GM12878 (cell line): ENCODE results near the gene FOLR3. TPM values are rescaled to one million over a fixed set of nuclear protein-coding genes. Genes with fewer than 3 reads are reported as not detected.

Experiments used
- ATAC-seq: fragments of 200-7000 bp; cut with Tn5 transposase; 3 replicates; pipeline ENCODE4 v1.9.1; 2020; ENCODE audit warnings: mild to moderate bottlenecking, moderate library complexity
- BruUV-seq: library from RNA; stranded (reverse); fragments of 400-500 nt; replicated peaks from 2 replicates; lab custom pipeline; 2021; lab: Mats Ljungman, UMichigan
- CTCF ChIA-PET: fragments of 300-600 bp; sonication (Branson Sonifier 250); formaldehyde crosslinking; extraction: SDS; loops from one replicate; lab custom pipeline; 2021; ENCODE audit warnings: inconsistent platforms; lab: Yijun Ruan, JAX
- POLR2A ChIA-PET: fragments of 350-600 bp; formaldehyde crosslinking; extraction: SDS; loops from one replicate; lab custom pipeline; 2021; ENCODE audit warnings: inconsistent platforms; lab: Charles Lee
- RAD21 ChIA-PET: fragments of 300-600 bp; sonication (Branson Sonifier 250); formaldehyde crosslinking; loops from one replicate; lab custom pipeline; 2023; ENCODE audit warnings: antibody characterized with exemption; ENCODE audit not compliant: unreplicated experiment; lab: Charles Lee
- SMC1A ChIA-PET: fragments of 300-600 bp; sonication (Branson Sonifier 250); formaldehyde crosslinking; loops from one replicate; lab custom pipeline; 2023; ENCODE audit not compliant: unreplicated experiment, uncharacterized antibody; lab: Charles Lee
- DNase-seq: peaks from one replicate; pipeline ENCODE4 v3.0.0-alpha.2; 2011; ENCODE audit warnings: low read depth, low spot score
- FAIRE-seq: peaks from 3 replicates; lab custom pipeline; 2011; peaks lifted over from hg19 to GRCh38; lab: Jason Lieb, UNC
- H2AFZ ChIP-seq: 2 replicates; pipeline ENCODE4 v1.6.0; 2011; ENCODE audit warnings: low read depth, low read length, control low read depth; ENCODE audit not compliant: control insufficient read depth
- H3K27ac ChIP-seq: 2 replicates; pipeline ENCODE4 v1.5.1; 2011; ENCODE audit warnings: control low read depth; ENCODE audit not compliant: control insufficient read depth, insufficient read depth
- H3K27me3 ChIP-seq, 2 experiments: replicated peaks in 1 of 2; 2 replicates each; pipeline versions ENCODE4 v1.6.0 to v1.6.1; 2011; ENCODE audit warnings: low read length in 1 of 2; ENCODE audit not compliant: control insufficient read depth in 2 of 2, insufficient read depth in 2 of 2
- H3K36me3 ChIP-seq, 2 experiments: 2 replicates each; pipeline ENCODE4 v1.5.1; 2011; ENCODE audit warnings: low read length in 1 of 2; ENCODE audit not compliant: control insufficient read depth in 2 of 2, insufficient read depth in 2 of 2
- H3K4me1 ChIP-seq: 2 replicates; pipeline ENCODE4 v1.6.1; 2011; ENCODE audit warnings: mild to moderate bottlenecking, low read length, moderate library complexity, mixed read lengths; ENCODE audit not compliant: control insufficient read depth, insufficient read depth
- H3K4me2 ChIP-seq: 2 replicates; pipeline ENCODE4 v1.6.0; 2011; ENCODE audit warnings: control low read depth; ENCODE audit not compliant: control insufficient read depth, insufficient read depth
- H3K4me3 ChIP-seq: fragments of 200-600 bp; sonication (generic); 2 replicates; pipeline ENCODE4 v1.5.1; 2016
- H3K79me2 ChIP-seq: 2 replicates; pipeline ENCODE4 v1.6.0; 2011; ENCODE audit warnings: low read length; ENCODE audit not compliant: control insufficient read depth, insufficient read depth
- H3K9ac ChIP-seq: 2 replicates; pipeline ENCODE4 v1.8.0; 2011; ENCODE audit warnings: low read length, control low read depth, mixed read lengths; ENCODE audit not compliant: control insufficient read depth, insufficient read depth
- H3K9me3 ChIP-seq: replicated peaks from 3 replicates; pipeline ENCODE4 v1.5.1; 2011; ENCODE audit warnings: mild to moderate bottlenecking, low read length; ENCODE audit not compliant: control insufficient read depth, insufficient read depth
- H4K20me1 ChIP-seq: 2 replicates; pipeline ENCODE4 v1.6.0; 2011; ENCODE audit not compliant: control insufficient read depth, insufficient read depth
- BCLAF1 ChIP-seq: fragments of 450-650 bp; IDR thresholded peaks from 2 replicates; pipeline ENCODE4 v1.6.1; 2017; ENCODE audit warnings: antibody characterized with exemption, mild to moderate bottlenecking, moderate library complexity
- CBX3 ChIP-seq: fragments of 200-600 bp; sonication (generic); IDR thresholded peaks from 2 replicates; pipeline ENCODE4 v1.6.1; 2016; ENCODE audit warnings: low read depth, borderline replicate concordance
- GABPA ChIP-seq: IDR thresholded peaks from 2 replicates; pipeline ENCODE4 v1.6.1; 2014; ENCODE audit warnings: antibody characterized with exemption, low read depth, mild to moderate bottlenecking, inconsistent platforms
- HSF1 ChIP-seq: fragments of 150-350 bp; IDR thresholded peaks from 2 replicates; pipeline ENCODE4 v1.6.1; 2014; ENCODE audit warnings: mild to moderate bottlenecking, low read depth, low read length
- JUNB ChIP-seq: IDR thresholded peaks from 2 replicates; pipeline ENCODE4 v1.6.1; 2016; ENCODE audit warnings: antibody characterized with exemption, mild to moderate bottlenecking
- KDM1A ChIP-seq: fragments of 200-600 bp; sonication (generic); IDR thresholded peaks from 2 replicates; pipeline ENCODE4 v1.6.1; 2016; ENCODE audit warnings: borderline replicate concordance
- MXI1 ChIP-seq: fragments of 150-350 bp; IDR thresholded peaks from 2 replicates; pipeline ENCODE4 v1.6.1; 2011; ENCODE audit warnings: low read depth, mild to moderate bottlenecking, inconsistent platforms, low read length, improper control_type of control experiment
- NKRF ChIP-seq: fragments of 450-650 bp; conservative IDR thresholded peaks from 2 replicates; pipeline ENCODE4 v1.6.1; 2017; ENCODE audit warnings: mild to moderate bottlenecking, moderate library complexity
- NR2F1 ChIP-seq: fragments of 450-650 bp; conservative IDR thresholded peaks from 2 replicates; pipeline ENCODE4 v1.6.1; 2017; ENCODE audit warnings: mild to moderate bottlenecking
- POLR2A ChIP-seq: IDR thresholded peaks from 2 replicates; pipeline ENCODE4 v1.6.1; 2011; ENCODE audit warnings: low read depth, mild to moderate bottlenecking, low read length
- SIN3A ChIP-seq: IDR thresholded peaks from 2 replicates; pipeline ENCODE4 v1.6.1; 2012; ENCODE audit warnings: low read depth, low read length, improper control_type of control experiment
- SMAD1 ChIP-seq: fragments of 450-650 bp; IDR thresholded peaks from 2 replicates; pipeline ENCODE4 v1.6.1; 2018; ENCODE audit warnings: mild to moderate bottlenecking, low read depth; ENCODE audit not compliant: partially characterized antibody
- SMAD5 ChIP-seq: IDR thresholded peaks from 2 replicates; pipeline ENCODE4 v1.6.1; 2016; ENCODE audit warnings: antibody characterized with exemption, low read depth
- ZNF687 ChIP-seq: fragments of 450-650 bp; IDR thresholded peaks from 2 replicates; pipeline ENCODE4 v1.6.1; 2017; ENCODE audit warnings: mild to moderate bottlenecking, moderate library complexity
- WGBS: methylation state at CpG from one replicate; pipeline ENCODE4 v1.1.6; 2016; ENCODE audit warnings: low lambda C conversion rate; ENCODE audit not compliant: insufficient replicate concordance, insufficient coverage; ENCODE audit errors: missing lambda C conversion rate; 5-methylcytosine and 5-hydroxymethylcytosine counted together
- in situ Hi-C: fragments of 300-500 bp; cut with MboI; formaldehyde crosslinking; loops from 9 replicates; pipeline ENCODE4 v1.14.3; 2018; ENCODE audit warnings: mixed read lengths
- intact Hi-C: fragments of 100-400 bp; cut with micrococcal nuclease; formaldehyde crosslinking; loops from one replicate; pipeline ENCODE4 v1.14.2; 2022; ENCODE audit not compliant: unreplicated experiment
- polyA plus RNA-seq, 11 experiments: library from polyadenylated mRNA; depleted of rRNA in 4 of 11; unstranded in 6 of 11; stranded (reverse) in 5 of 11; fragments of >200 nt; fragmentation: Nextera tagmentation in 4 of 11; fragmentation: Illumina TruSeq in 1 of 11; extraction: Ambion mirVana in 4 of 11; extraction: Trizol in 1 of 11; gene quantifications; 1 replicate in 1 of 11; 2 replicates in 10 of 11; pipeline versions ENCODE4 v1.2.1 to v1.2.3, GENCODE V29; 2011 to 2016; ENCODE audit warnings: inconsistent platforms in 2 of 11, missing spikeins in 2 of 11, low read depth in 1 of 11
- total RNA-seq, 4 experiments: library from RNA; depleted of rRNA in 3 of 4; stranded (reverse); fragments of >200 nt in 3 of 4; fragmentation: Illumina TruSeq in 1 of 4; extraction: Trizol in 1 of 4; gene quantifications; 2 replicates each; pipeline versions ENCODE4 v1.2.1 to v1.2.3, GENCODE V29; 2013 to 2021

The FOLR3 gene
- total and polyA plus RNA-seq, 10 of the 15 experiments (the other 5 are each of a cell fraction or from before 2014, with no cell fraction given): not detected

GRCh38 chr11:72098741-72099140 is 36.8 kb upstream of the FOLR3 start:
- no peak overlapping the region for H3K4me2 ChIP-seq
- ChIA-PET CTCF (interaction anchor here (0.8 to 14.0 kb wide), 5 partner anchors 8 to 120 kb away, joined by 3 to 416 read pairs (median 6); no protein-coding TSS in a partner anchor), SMC1A (interaction anchor here (0.7 to 14.0 kb wide), 4 partner anchors 7 to 71 kb away, joined by 3 to 245 read pairs (median 18); no protein-coding TSS in a partner anchor), RAD21 (interaction anchor here (0.6 to 2.9 kb wide), 3 partner anchors 8 to 74 kb away, joined by 3 to 14 read pairs (median 3); no protein-coding TSS in a partner anchor), POLR2A (interaction anchor here (0.6 kb wide), 1 partner anchor 35 kb away, joined by 3 read pairs; no protein-coding TSS in a partner anchor)
- intact Hi-C loops (no loop called here), in situ Hi-C loops (no loop called here)
- ATAC-seq (no peak), DNase-seq (no peak), FAIRE-seq (no peak)
- peaks cover 16 to 24% of the 10 kb centered on the region in 2 experiments for H3K36me3 ChIP-seq
- H3K27ac ChIP-seq: no peak overlapping the region
- no peak overlapping the region for H3K9ac ChIP-seq
- no peak overlapping the region for H2AFZ ChIP-seq
- BruUV-seq: no TSS peak
- peaks cover 44% of the 10 kb centered on the region for H3K79me2 ChIP-seq
- 89% methylated on average over 3 of the region's 3 CpGs for WGBS
- no peaks in the 10 kb centered on the region for H4K20me1 ChIP-seq
- H3K4me3 ChIP-seq: no peak overlapping the region
- H3K9me3 ChIP-seq: no peaks in the 10 kb centered on the region
- no peaks in the 10 kb centered on the region for H3K27me3 ChIP-seq
- H3K4me1 ChIP-seq: peaks cover 20% of the 10 kb centered on the region
- TF ChIP-seq JUNB (no peak), MXI1 (no peak), GABPA (no peak), ZNF687 (no peak), NKRF (no peak), SMAD1 (no peak), BCLAF1 (no peak), KDM1A (no peak), SMAD5 (no peak), POLR2A (no peak), HSF1 (no peak), NR2F1 (no peak), SIN3A (no peak), CBX3 (no peak)
